IMR-90 (cell line): ENCODE measurements around the gene EYS. TPM values are rescaled to one million over a fixed set of nuclear protein-coding genes. Genes with fewer than 3 reads are reported as not detected.

Source experiments
- ATAC-seq: fragments of 200-7000 bp; cut with Tn5 transposase; 2 replicates; pipeline ENCODE4 v1.9.1; 2020; ENCODE audit warnings: low read depth, mild to moderate bottlenecking, moderate library complexity
- BruUV-seq: library from RNA; stranded (reverse); fragments of 400-500 nt; replicated peaks from 2 replicates; lab custom pipeline; 2021; lab: Mats Ljungman, UMichigan
- CTCF ChIA-PET: fragments of 300-600 bp; formaldehyde crosslinking; extraction: SDS; loops from one replicate; lab custom pipeline; 2021; ENCODE audit warnings: antibody characterized with exemption; lab: Yijun Ruan, JAX
- POLR2A ChIA-PET: fragments of 300-600 bp; sonication (Branson Sonifier 250); formaldehyde crosslinking; loops from one replicate; lab custom pipeline; 2022; ENCODE audit warnings: antibody characterized with exemption; ENCODE audit not compliant: unreplicated experiment; lab: Charles Lee
- DNase-seq: peaks from one replicate; pipeline ENCODE4 v3.0.0; 2013
- H2AFZ ChIP-seq: replicated peaks from 2 replicates; pipeline ENCODE3; 2013; ENCODE audit warnings: low read length, mild to moderate bottlenecking; ENCODE audit not compliant: poor library complexity
- H2AK5ac ChIP-seq: 2 replicates; pipeline ENCODE4 v1.6.1; 2013; ENCODE audit warnings: low read depth, low read length, inconsistent platforms
- H2AK9ac ChIP-seq: replicated peaks from 2 replicates; pipeline ENCODE3; 2013; ENCODE audit warnings: mild to moderate bottlenecking, low read depth, low read length, moderate library complexity; ENCODE audit not compliant: poor library complexity
- H2BK120ac ChIP-seq: 2 replicates; pipeline ENCODE4 v1.6.1; 2013; ENCODE audit warnings: low read depth, low read length, inconsistent platforms
- H2BK15ac ChIP-seq: 3 replicates; pipeline ENCODE4 v1.6.1; 2013; ENCODE audit warnings: low read depth, low read length, inconsistent platforms
- H2BK20ac ChIP-seq: 2 replicates; pipeline ENCODE4 v1.6.1; 2013; ENCODE audit warnings: low read depth, mild to moderate bottlenecking, inconsistent platforms, low read length, moderate library complexity
- H2BK5ac ChIP-seq: 2 replicates; pipeline ENCODE4 v1.6.1; 2013; ENCODE audit warnings: mild to moderate bottlenecking, low read depth, low read length, inconsistent platforms; ENCODE audit not compliant: poor library complexity, severe bottlenecking
- H3K14ac ChIP-seq: replicated peaks from 2 replicates; pipeline ENCODE4 v1.6.1; 2013; ENCODE audit warnings: low read depth, low read length, inconsistent platforms
- H3K18ac ChIP-seq: 2 replicates; pipeline ENCODE4 v1.6.1; 2013; ENCODE audit warnings: low read depth, low read length, control low read depth
- H3K23ac ChIP-seq: 2 replicates; pipeline ENCODE4 v1.6.1; 2013; ENCODE audit warnings: low read depth, low read length, inconsistent platforms
- H3K27ac ChIP-seq: 2 replicates; pipeline ENCODE4 v1.5.1; 2013; ENCODE audit warnings: mild to moderate bottlenecking, control low read depth, low read length; ENCODE audit not compliant: insufficient read depth
- H3K27me3 ChIP-seq: 2 replicates; pipeline ENCODE4 v1.6.1; 2013; ENCODE audit warnings: low read length; ENCODE audit not compliant: control insufficient read depth, insufficient read depth
- H3K36me3 ChIP-seq: 2 replicates; pipeline ENCODE4 v1.6.1; 2013; ENCODE audit warnings: low read length, mixed read lengths; ENCODE audit not compliant: control insufficient read depth, insufficient read depth
- H3K4ac ChIP-seq: 2 replicates; pipeline ENCODE4 v1.6.1; 2013; ENCODE audit warnings: low read depth, low read length, inconsistent platforms
- H3K4me1 ChIP-seq: 2 replicates; pipeline ENCODE4 v1.6.1; 2013; ENCODE audit warnings: low read length, mixed read lengths; ENCODE audit not compliant: control insufficient read depth, insufficient read depth
- H3K4me2 ChIP-seq: 2 replicates; pipeline ENCODE4 v1.6.1; 2013; ENCODE audit warnings: low read depth, mild to moderate bottlenecking, control low read depth, low read length, moderate library complexity
- H3K4me3 ChIP-seq: 2 replicates; pipeline ENCODE4 v1.5.1; 2013; ENCODE audit warnings: low read depth, mild to moderate bottlenecking, control low read depth, low read length, moderate library complexity; ENCODE audit not compliant: insufficient read depth
- H3K56ac ChIP-seq: 2 replicates; pipeline ENCODE4 v1.6.1; 2013; ENCODE audit warnings: low read length, inconsistent platforms; ENCODE audit not compliant: insufficient read depth; ENCODE audit errors: extremely low read depth
- H3K79me1 ChIP-seq, 2 experiments: 2 replicates each; pipeline ENCODE4 v1.6.1; 2013; ENCODE audit warnings: low read length in 2 of 2, inconsistent platforms in 1 of 2, low read depth in 1 of 2
- H3K9ac ChIP-seq: 2 replicates; pipeline ENCODE4 v1.6.1; 2013; ENCODE audit warnings: low read depth, low read length, control low read depth
- H3K9me1 ChIP-seq: 2 replicates; pipeline ENCODE4 v1.6.1; 2013; ENCODE audit warnings: low read length, inconsistent platforms; ENCODE audit not compliant: insufficient read depth
- H3K9me3 ChIP-seq: 2 replicates; pipeline ENCODE4 v1.6.1; 2013; ENCODE audit warnings: low read length; ENCODE audit not compliant: control insufficient read depth, insufficient read depth
- H4K20me1 ChIP-seq: 2 replicates; pipeline ENCODE4 v1.6.1; 2013; ENCODE audit warnings: low read length, inconsistent platforms; ENCODE audit not compliant: insufficient read depth
- H4K5ac ChIP-seq: 2 replicates; pipeline ENCODE4 v1.6.1; 2013; ENCODE audit warnings: mild to moderate bottlenecking, low read depth, low read length, control low read depth
- H4K8ac ChIP-seq, 2 experiments: 2 replicates each; pipeline ENCODE4 v1.6.1; 2013; ENCODE audit warnings: low read depth in 2 of 2, low read length in 2 of 2, control low read depth in 1 of 2, inconsistent platforms in 1 of 2
- H4K91ac ChIP-seq: 2 replicates; pipeline ENCODE4 v1.6.1; 2013; ENCODE audit warnings: low read depth, low read length, inconsistent platforms; ENCODE audit not compliant: insufficient read depth
- BHLHE40 ChIP-seq: fragments of 150-350 bp; IDR thresholded peaks from 2 replicates; pipeline ENCODE4 v1.6.1; 2016; ENCODE audit warnings: mild to moderate bottlenecking, low read depth, low read length
- CHD1 ChIP-seq: IDR thresholded peaks from 2 replicates; pipeline ENCODE4 v1.6.1; 2012; ENCODE audit warnings: low read depth, low read length, improper control_type of control experiment
- MAFK ChIP-seq: IDR thresholded peaks from 2 replicates; pipeline ENCODE4 v1.6.1; 2012; ENCODE audit warnings: low read depth, low read length, improper control_type of control experiment
- RFX5 ChIP-seq: IDR thresholded peaks from 2 replicates; pipeline ENCODE4 v1.8.0; 2012; ENCODE audit warnings: low read depth, mild to moderate bottlenecking, low read length, moderate library complexity
- dilution Hi-C: fragments of 300-500 bp; cut with HindIII; formaldehyde crosslinking; loops from one replicate; pipeline ENCODE4 v1.14.3; 2018; ENCODE audit warnings: low sequenced_read_pairs; ENCODE audit not compliant: unreplicated experiment
- in situ Hi-C: fragments of 300-500 bp; cut with MboI; formaldehyde crosslinking; loops from 3 replicates; pipeline ENCODE4 v1.14.3; 2019; ENCODE audit warnings: low sequenced_read_pairs, inconsistent platforms, mixed read lengths
- intact Hi-C: fragments of 100-400 bp; cut with micrococcal nuclease; formaldehyde crosslinking; loops from 2 replicates; pipeline ENCODE4 v1.10.0; 2022
- polyA plus RNA-seq, 3 experiments: library from polyadenylated mRNA; depleted of rRNA; stranded (reverse); fragments of >200 nt; gene quantifications; 2 replicates each; pipeline ENCODE4 v1.2.3, GENCODE V29; 2012; ENCODE audit warnings: low replicate concordance in 1 of 3
- total RNA-seq: library from RNA; depleted of rRNA; stranded (reverse); fragments of >200 nt; gene quantifications from 2 replicates; pipeline ENCODE4 v1.2.3, GENCODE V29; 2012

The EYS gene
- total and polyA plus RNA-seq, 2 of the 4 experiments (the other 2 are of a cell fraction): under 0.01 TPM; not detected in 1

- in situ Hi-C loops (no loop called here), intact Hi-C loops (no loop called here), dilution Hi-C loops (no loop called here)
- no peaks in the 10 kb centered on the region for H3K79me1 ChIP-seq
- no peaks in the 10 kb centered on the region for H3K36me3 ChIP-seq
- no peak overlapping the region for H4K5ac ChIP-seq
- H3K18ac ChIP-seq: no peak overlapping the region
- no peak overlapping the region for H3K56ac ChIP-seq
- H3K27me3 ChIP-seq: no peaks in the 10 kb centered on the region; the same call in 1 of the 2 replicates
- H3K9me3 ChIP-seq: no peaks in the 10 kb centered on the region
- H2BK120ac ChIP-seq: no peak overlapping the region
- H3K4me3 ChIP-seq: no peak overlapping the region
- no TSS peak for BruUV-seq
- DNase-seq (no peak), ATAC-seq (no peak)
- no peak overlapping the region for H2AFZ ChIP-seq
- no peak overlapping the region for H3K14ac ChIP-seq
- no peak overlapping the region for H3K23ac ChIP-seq
- no peak overlapping the region for H3K4ac ChIP-seq
- H3K9ac ChIP-seq: no peak overlapping the region
- no peak overlapping the region for H2BK5ac ChIP-seq
- no peaks in the 10 kb centered on the region for H3K4me1 ChIP-seq
- no peaks in the 10 kb centered on the region for H4K20me1 ChIP-seq
- H2AK5ac ChIP-seq: no peak overlapping the region
- POLR2A ChIA-PET: no interaction called here
- TF ChIP-seq BHLHE40: no peak
- TF ChIP-seq MAFK: no peak
- TF ChIP-seq CHD1: no peak
- no peak for TF ChIP-seq RFX5
- H2AK9ac ChIP-seq: no peak overlapping the region
- H4K8ac ChIP-seq: no peak overlapping the region
- H2BK15ac ChIP-seq: no peak overlapping the region
- H3K4me2 ChIP-seq: no peak overlapping the region
- H2BK20ac ChIP-seq: no peak overlapping the region
- no peak overlapping the region for H3K27ac ChIP-seq
- no peak overlapping the region for H4K91ac ChIP-seq
- no peaks in the 10 kb centered on the region for H3K9me1 ChIP-seq
- CTCF ChIA-PET: interaction anchor here (0.7 kb wide), 1 partner anchor 886 kb away, joined by 3 read pairs; no protein-coding TSS in a partner anchor
These were observed 1770.6 kb downstream of the EYS start for GRCh38 chr6:63936399-63936798.
